Fibroblast of lung (primary cell): ENCODE measurements around the gene PARP9. TPM values are rescaled to one million over a fixed set of nuclear protein-coding genes. Genes with fewer than 3 reads are reported as not detected.
"Not testable (repeated sequence)": the region's sequence is repeated elsewhere in the genome, so short reads cannot be mapped to it uniquely, and the experiment has no call there.

Experiments used
- DNase-seq, 2 donors: peaks; one replicate each; pipeline versions ENCODE4 v3.0.0 to v3.0.0-alpha.2; 2010; ENCODE audit warnings: low read depth in 2 of 2
- H2AFZ ChIP-seq: 2 replicates; pipeline ENCODE4 v1.5.1; 2012; ENCODE audit warnings: low read length, control low read depth, inconsistent platforms
- H3K27ac ChIP-seq: 2 replicates; pipeline ENCODE4 v1.5.1; 2011; ENCODE audit warnings: low read length, control low read depth; ENCODE audit not compliant: insufficient read depth
- H3K27me3 ChIP-seq: 2 replicates; pipeline ENCODE4 v1.5.1; 2011; ENCODE audit warnings: mild to moderate bottlenecking, low read length; ENCODE audit not compliant: control insufficient read depth, insufficient read depth
- H3K36me3 ChIP-seq: 2 replicates; pipeline ENCODE4 v1.5.1; 2011; ENCODE audit warnings: low read length; ENCODE audit not compliant: control insufficient read depth, insufficient read depth
- H3K4me1 ChIP-seq: 2 replicates; pipeline ENCODE4 v1.5.1; 2011; ENCODE audit warnings: low read length; ENCODE audit not compliant: control insufficient read depth, insufficient read depth; ENCODE audit errors: extremely low read depth
- H3K4me2 ChIP-seq: 2 replicates; pipeline ENCODE4 v1.5.1; 2011; ENCODE audit warnings: low read length, control low read depth; ENCODE audit not compliant: insufficient read depth; ENCODE audit errors: extremely low read depth
- H3K4me3 ChIP-seq, 4 experiments: fragments of 200-600 bp in 1 of 4; sonication (generic) in 1 of 4; replicated peaks in 1 of 4; 2 replicates each; pipeline ENCODE4 v1.5.1; 2011 to 2016; ENCODE audit warnings: low read length in 4 of 4, low read depth in 3 of 4, mild to moderate bottlenecking in 3 of 4, control low read depth in 2 of 4, inconsistent platforms in 1 of 4, mixed read lengths in 1 of 4; ENCODE audit not compliant: insufficient read depth in 1 of 4; ENCODE audit errors: control extremely low read depth in 1 of 4
- H3K79me2 ChIP-seq: 2 replicates; pipeline ENCODE4 v1.5.1; 2012; ENCODE audit warnings: mild to moderate bottlenecking, low read length, inconsistent platforms; ENCODE audit not compliant: control insufficient read depth, insufficient read depth
- H3K9ac ChIP-seq: 2 replicates; pipeline ENCODE4 v1.5.1; 2011; ENCODE audit warnings: mild to moderate bottlenecking, low read length, control low read depth; ENCODE audit not compliant: insufficient read depth
- H3K9me3 ChIP-seq: 2 replicates; pipeline ENCODE4 v1.5.1; 2012; ENCODE audit warnings: low read depth, low read length; ENCODE audit not compliant: control insufficient read depth, insufficient read depth
- H4K20me1 ChIP-seq: 2 replicates; pipeline ENCODE4 v1.5.1; 2011; ENCODE audit warnings: low read length; ENCODE audit not compliant: control insufficient read depth, insufficient read depth; ENCODE audit errors: extremely low read depth
- EZH2 ChIP-seq: IDR thresholded peaks from 2 replicates; pipeline ENCODE4 v1.5.1; 2012; ENCODE audit warnings: low read length, control low read depth, mild to moderate bottlenecking; ENCODE audit errors: missing control alignments
- polyA plus RNA-seq, 2 donors: library from polyadenylated mRNA; depleted of rRNA in 1 of 2; stranded (reverse) in 1 of 2; unstranded in 1 of 2; fragments of >200 nt; gene quantifications; 2 replicates each; pipeline ENCODE4 v1.2.1, GENCODE V29; 2011 to 2012; ENCODE audit warnings: missing spikeins in 1 of 2
- total RNA-seq: library from RNA; depleted of rRNA; stranded (reverse); fragments of >200 nt; gene quantifications from 2 replicates; pipeline ENCODE4 v1.2.1, GENCODE V29; 2014
- TF ChIP-seq, protein P1 (sequence below), 2 donors: IDR thresholded peaks in 1 of 2; conservative IDR thresholded peaks in 1 of 2; 1 replicate in 1 of 2; 2 replicates in 1 of 2; pipeline ENCODE4 v1.5.1; 2011 to 2012; ENCODE audit warnings: low read length in 2 of 2, control low read depth in 1 of 2, inconsistent platforms in 1 of 2, low read depth in 1 of 2, mild to moderate bottlenecking in 1 of 2

Gene PARP9
- total and polyA plus RNA-seq, 2 donors (not counting 1 experiment from before 2014, with no cell fraction given) = 50.0 to 56.0 TPM

- H3K36me3 ChIP-seq = no peaks in the 10 kb centered on the region
- no peaks in the 10 kb centered on the region for H4K20me1 ChIP-seq
- no peaks in the 10 kb centered on the region for H3K27me3 ChIP-seq
- peak overlapping the region; percentile 94 for H3K9ac ChIP-seq
- peak overlapping the region; percentile 31 to 95 (median 76) for H3K4me3 ChIP-seq
- H3K9me3 ChIP-seq = no peaks in the 10 kb centered on the region
- peak overlapping the region; percentile 92 for H3K27ac ChIP-seq
- TF ChIP-seq EZH2 = no peak
- TF ChIP-seq, protein P1, sequence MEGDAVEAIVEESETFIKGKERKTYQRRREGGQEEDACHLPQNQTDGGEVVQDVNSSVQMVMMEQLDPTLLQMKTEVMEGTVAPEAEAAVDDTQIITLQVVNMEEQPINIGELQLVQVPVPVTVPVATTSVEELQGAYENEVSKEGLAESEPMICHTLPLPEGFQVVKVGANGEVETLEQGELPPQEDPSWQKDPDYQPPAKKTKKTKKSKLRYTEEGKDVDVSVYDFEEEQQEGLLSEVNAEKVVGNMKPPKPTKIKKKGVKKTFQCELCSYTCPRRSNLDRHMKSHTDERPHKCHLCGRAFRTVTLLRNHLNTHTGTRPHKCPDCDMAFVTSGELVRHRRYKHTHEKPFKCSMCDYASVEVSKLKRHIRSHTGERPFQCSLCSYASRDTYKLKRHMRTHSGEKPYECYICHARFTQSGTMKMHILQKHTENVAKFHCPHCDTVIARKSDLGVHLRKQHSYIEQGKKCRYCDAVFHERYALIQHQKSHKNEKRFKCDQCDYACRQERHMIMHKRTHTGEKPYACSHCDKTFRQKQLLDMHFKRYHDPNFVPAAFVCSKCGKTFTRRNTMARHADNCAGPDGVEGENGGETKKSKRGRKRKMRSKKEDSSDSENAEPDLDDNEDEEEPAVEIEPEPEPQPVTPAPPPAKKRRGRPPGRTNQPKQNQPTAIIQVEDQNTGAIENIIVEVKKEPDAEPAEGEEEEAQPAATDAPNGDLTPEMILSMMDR (conservative IDR thresholded peaks at IDR 0.05 in 1 of 2, IDR thresholded peaks at IDR 0.05 in 1 of 2; ENCODE audit: low read depth in 1 of 2, low read length in 2 of 2) = no peak
- H3K4me1 ChIP-seq = no peaks in the 10 kb centered on the region
- H3K79me2 ChIP-seq = peaks cover 53% of the 10 kb centered on the region
- no peak overlapping the region for H2AFZ ChIP-seq
- DNase-seq = peak in 1 of 2 donors; percentile 79
- H3K4me2 ChIP-seq = peak overlapping the region; percentile 49
These were observed 50.5 kb downstream of the PARP9 start for GRCh38 chr3:122513386-122514122.

DNA sequence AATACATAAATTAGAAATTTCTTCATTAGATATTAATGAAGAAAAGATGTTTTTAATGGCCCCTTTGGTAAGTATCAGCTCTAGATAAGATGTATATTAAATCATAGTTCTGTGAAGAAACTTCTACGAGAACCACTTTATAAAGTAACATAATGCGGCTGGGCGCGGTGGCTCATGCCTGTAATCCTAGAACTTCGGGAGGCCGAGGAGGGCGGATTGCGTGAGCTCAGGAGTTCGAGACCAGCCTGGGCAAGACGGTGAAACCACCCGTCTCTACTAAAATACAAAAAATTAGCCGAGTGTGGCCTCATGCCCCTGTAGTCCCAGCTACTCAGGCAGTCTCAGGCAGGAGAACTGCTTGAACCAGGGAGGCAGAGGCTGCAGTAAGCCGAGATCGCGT lies 51.8 kb downstream of the PARP9 start:
- no peaks in the 10 kb centered on the region for H3K4me1 ChIP-seq
- H3K27ac ChIP-seq = no peak overlapping the region
- no peak overlapping the region for H3K4me3 ChIP-seq
- H3K36me3 ChIP-seq = no peaks in the 10 kb centered on the region
- no peak overlapping the region for H3K4me2 ChIP-seq
- H3K79me2 ChIP-seq = peaks cover 64% of the 10 kb centered on the region
- H3K9me3 ChIP-seq = no peaks in the 10 kb centered on the region
- H3K9ac ChIP-seq = no peak overlapping the region
- DNase-seq = no peak
- H3K27me3 ChIP-seq = no peaks in the 10 kb centered on the region
- H4K20me1 ChIP-seq = no peaks in the 10 kb centered on the region
- no peak for TF ChIP-seq EZH2
- TF ChIP-seq, protein P1 (conservative IDR thresholded peaks at IDR 0.05 in 1 of 2, IDR thresholded peaks at IDR 0.05 in 1 of 2; ENCODE audit: low read depth in 1 of 2, low read length in 2 of 2) = no peak
- H2AFZ ChIP-seq = no peak overlapping the region

GRCh38 chr3:122510878-122511535 lies 53.1 kb downstream of the PARP9 start:
- H4K20me1 ChIP-seq = no peaks in the 10 kb centered on the region
- H3K4me1 ChIP-seq = no peaks in the 10 kb centered on the region
- no peak overlapping the region for H3K4me2 ChIP-seq
- H3K9ac ChIP-seq = no peak overlapping the region
- peak in 1 of 2 donors; percentile 3 for DNase-seq
- no peak overlapping the region for H3K4me3 ChIP-seq
- H3K36me3 ChIP-seq = no peaks in the 10 kb centered on the region
- no peak overlapping the region for H3K27ac ChIP-seq
- H3K27me3 ChIP-seq = no peaks in the 10 kb centered on the region
- H2AFZ ChIP-seq = no peak overlapping the region
- TF ChIP-seq, protein P1 (conservative IDR thresholded peaks at IDR 0.05 in 1 of 2, IDR thresholded peaks at IDR 0.05 in 1 of 2; ENCODE audit: low read depth in 1 of 2, low read length in 2 of 2) = no peak
- TF ChIP-seq EZH2 = no peak
- H3K79me2 ChIP-seq = peaks cover 73% of the 10 kb centered on the region
- H3K9me3 ChIP-seq = no peaks in the 10 kb centered on the region

DNA sequence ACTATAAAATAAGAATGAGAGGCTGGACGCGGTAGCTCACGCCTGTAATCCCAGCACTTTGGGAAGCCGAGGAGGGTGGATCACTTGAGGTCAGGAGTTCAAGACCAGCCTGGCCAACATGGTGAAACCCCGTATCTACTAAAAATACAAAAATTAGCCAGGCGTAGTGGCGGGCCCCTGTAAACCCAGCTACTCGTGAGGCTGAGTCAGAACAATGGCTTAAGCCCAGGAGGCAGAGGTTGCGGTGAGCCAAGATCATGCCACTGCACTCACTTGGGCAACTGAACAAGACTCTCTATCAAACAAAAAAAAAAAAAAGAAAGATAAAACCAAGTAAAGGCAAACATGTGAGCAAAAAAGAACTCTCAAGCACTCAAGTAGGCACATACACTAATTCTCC lies 55.2 kb downstream of the PARP9 start:
- peaks cover 93% of the 10 kb centered on the region for H3K79me2 ChIP-seq
- not testable (repeated sequence) for H3K4me1 ChIP-seq, H3K9me3 ChIP-seq, H3K4me2 ChIP-seq, H3K27me3 ChIP-seq, H3K9ac ChIP-seq, H3K36me3 ChIP-seq, H3K4me3 ChIP-seq, H3K27ac ChIP-seq, H2AFZ ChIP-seq, H4K20me1 ChIP-seq
- peak in 1 of 2 donors; percentile 59 for DNase-seq
